ENCODE measurements around the gene IRX5.

IRX5 gene

GRCh38 chr16:54921206-54921824 is 9.3 kb upstream of the IRX5 start:
- TF ChIP-seq L3MBTL2 (conservative IDR thresholded peaks at IDR 0.05): no peak
- TF ChIP-seq FOXM1 (IDR thresholded peaks at IDR 0.05; ENCODE audit: borderline replicate concordance): no peak
- TF ChIP-seq ZNF384 (IDR thresholded peaks at IDR 0.05): no peak
- no peak for TF ChIP-seq SP1 (IDR thresholded peaks at IDR 0.05)
- TF ChIP-seq HDGF (IDR thresholded peaks at IDR 0.05; ENCODE audit: borderline replicate concordance): no peak
- peak; percentile 82 for TF ChIP-seq PKNOX1 (IDR thresholded peaks at IDR 0.05)
- TF ChIP-seq NFRKB (IDR thresholded peaks at IDR 0.05): no peak
- no peak for TF ChIP-seq ELF4 (IDR thresholded peaks at IDR 0.05)
- ChIA-PET POLR2A (no interaction called here), CTCF (interaction anchor here (0.5 kb wide), 1 partner anchor 928 kb away, joined by 3 read pairs; no protein-coding TSS in a partner anchor)
- DNase-seq (ENCODE audit: extremely low spot score): no peak

GRCh38 chr16:54923055-54923473 is 7.6 kb upstream of the IRX5 start:
- ChIA-PET CTCF (no interaction called here), POLR2A (interaction anchor here (1.4 kb wide), 1 partner anchor 637 kb away, joined by 3 read pairs; no protein-coding TSS in a partner anchor)
- TF ChIP-seq TARDBP (IDR thresholded peaks at IDR 0.05): no peak
- TF ChIP-seq PKNOX1 (IDR thresholded peaks at IDR 0.05): peak; percentile 87
- no peak for DNase-seq (ENCODE audit: extremely low spot score)

GRCh38 chr16:54923988-54924387 is 6.7 kb upstream of the IRX5 start:
- ChIA-PET POLR2A (interaction anchor here (1.4 kb wide), 1 partner anchor 638 kb away, joined by 3 read pairs; no protein-coding TSS in a partner anchor), CTCF (no interaction called here)
- no peak for TF ChIP-seq CTBP1 (IDR thresholded peaks at IDR 0.05; ENCODE audit: borderline replicate concordance)
- DNase-seq (ENCODE audit: extremely low spot score): no peak

GRCh38 chr16:54926166-54926838 is 4.4 kb upstream of the IRX5 start:
- POLR2A ChIA-PET: no interaction called here
- CTCF ChIA-PET: no interaction called here
- TF ChIP-seq SUZ12 (IDR thresholded peaks at IDR 0.05): no peak
- TF ChIP-seq TARDBP (IDR thresholded peaks at IDR 0.05): no peak
- no peak for TF ChIP-seq L3MBTL2 (conservative IDR thresholded peaks at IDR 0.05)
- no peak for TF ChIP-seq ARNT (IDR thresholded peaks at IDR 0.05)
- no peak for TF ChIP-seq ELF4 (IDR thresholded peaks at IDR 0.05)
- no peak for TF ChIP-seq ZNF384 (IDR thresholded peaks at IDR 0.05)
- no peak for TF ChIP-seq FOXK2 (IDR thresholded peaks at IDR 0.05)
- no peak for TF ChIP-seq FOXA1 (IDR thresholded peaks at IDR 0.05)
- TF ChIP-seq LEF1 (IDR thresholded peaks at IDR 0.05; ENCODE audit: borderline replicate concordance): no peak
- no peak for TF ChIP-seq FOXM1 (IDR thresholded peaks at IDR 0.05; ENCODE audit: borderline replicate concordance)
- TF ChIP-seq NFRKB (IDR thresholded peaks at IDR 0.05): no peak
- no peak for TF ChIP-seq SP1 (IDR thresholded peaks at IDR 0.05)
- TF ChIP-seq BHLHE40 (IDR thresholded peaks at IDR 0.05; ENCODE audit: borderline replicate concordance): no peak
- TF ChIP-seq CTBP1 (IDR thresholded peaks at IDR 0.05; ENCODE audit: borderline replicate concordance): no peak
- TF ChIP-seq HDGF (IDR thresholded peaks at IDR 0.05; ENCODE audit: borderline replicate concordance): no peak
- TF ChIP-seq PKNOX1 (IDR thresholded peaks at IDR 0.05): no peak
- DNase-seq (ENCODE audit: extremely low spot score): no peak

- DNase-seq (ENCODE audit: extremely low spot score): no peak
- ChIA-PET POLR2A (no interaction called here), CTCF (interaction anchor here (0.5 kb wide), 1 partner anchor 816 kb away, joined by 3 read pairs; no protein-coding TSS in a partner anchor)
- TF ChIP-seq ELF4 (IDR thresholded peaks at IDR 0.05) (no peak), PKNOX1 (IDR thresholded peaks at IDR 0.05) (peak; percentile 86), CTBP1 (IDR thresholded peaks at IDR 0.05; ENCODE audit: borderline replicate concordance) (0 out of 2 replicates have a peak, but pooled peaks have one; percentile 53)
Measured at GRCh38 chr16:54927125-54928015, 3.3 kb upstream of the IRX5 start.

- DNase-seq (ENCODE audit: extremely low spot score): no peak
- ChIA-PET POLR2A (no interaction called here), CTCF (interaction anchor here (0.5 kb wide), 1 partner anchor 817 kb away, joined by 3 read pairs; no protein-coding TSS in a partner anchor)
- TF ChIP-seq NFRKB (IDR thresholded peaks at IDR 0.05): no peak
- no peak for TF ChIP-seq CTBP1 (IDR thresholded peaks at IDR 0.05; ENCODE audit: borderline replicate concordance)
- TF ChIP-seq TARDBP (IDR thresholded peaks at IDR 0.05): no peak
- no peak for TF ChIP-seq SUZ12 (IDR thresholded peaks at IDR 0.05)
- no peak for TF ChIP-seq LEF1 (IDR thresholded peaks at IDR 0.05; ENCODE audit: borderline replicate concordance)
- 0 out of 2 replicates have a peak, but pooled peaks have one; percentile 17 for TF ChIP-seq L3MBTL2 (conservative IDR thresholded peaks at IDR 0.05)
- TF ChIP-seq PKNOX1 (IDR thresholded peaks at IDR 0.05): 0 out of 2 replicates have a peak, but pooled peaks have one; percentile 2
Measured at GRCh38 chr16:54928016-54928356, 2.7 kb upstream of the IRX5 start.
